Gastroesophageal sphincter (tissue), 4 donors: ENCODE data around the gene VWA5B2. TPM values are rescaled to one million over a fixed set of nuclear protein-coding genes. Genes with fewer than 3 reads are reported as not detected.

Experiments used
- ATAC-seq: fragments of 150-250 bp; one replicate; pipeline ENCODE4 v1.9.1; 2016; ENCODE audit warnings: mild to moderate bottlenecking, moderate library complexity
- H3K27ac ChIP-seq, 4 donors: fragments of 200-600 bp; sonication (generic) in 3 of 4; 1 replicate in 3 of 4; 2 replicates in 1 of 4; pipeline ENCODE4 v1.5.1; 2016 to 2019
- H3K27me3 ChIP-seq: fragments of 200-600 bp; sonication (generic); one replicate; pipeline ENCODE4 v1.5.1; 2019
- H3K36me3 ChIP-seq, 2 donors: fragments of 200-600 bp; sonication (generic); one replicate each; pipeline ENCODE4 v1.5.1; 2019; ENCODE audit warnings: control low read depth in 1 of 2
- H3K4me1 ChIP-seq, 3 donors: fragments of 200-600 bp; sonication (generic); 1 replicate in 2 of 3; 2 replicates in 1 of 3; pipeline ENCODE4 v1.5.1; 2016 to 2019; ENCODE audit warnings: control low read depth in 2 of 3
- H3K4me3 ChIP-seq, 2 donors: fragments of 200-600 bp; sonication (generic); one replicate each; pipeline ENCODE4 v1.5.1; 2019; ENCODE audit warnings: mild to moderate bottlenecking in 1 of 2, moderate library complexity in 1 of 2
- H3K9me3 ChIP-seq, 3 donors: fragments of 200-600 bp; sonication (generic); one replicate each; pipeline ENCODE4 v1.5.1; 2017 to 2019; ENCODE audit warnings: control low read depth in 2 of 3
- EP300 ChIP-seq: sonication (generic); formaldehyde crosslinking; IDR thresholded peaks from one replicate; pipeline ENCODE4 v1.6.1; 2017; ENCODE audit warnings: antibody characterized with exemption, mild to moderate bottlenecking
- POLR2A ChIP-seq, 2 donors: fragments of 450-650 bp; IDR thresholded peaks; one replicate each; pipeline ENCODE4 v1.6.1; 2017; ENCODE audit warnings: antibody characterized with exemption in 2 of 2, mild to moderate bottlenecking in 2 of 2, moderate library complexity in 1 of 2
- POLR2AphosphoS5 ChIP-seq: sonication (generic); formaldehyde crosslinking; IDR thresholded peaks from one replicate; pipeline ENCODE4 v1.6.1; 2017; ENCODE audit warnings: antibody characterized with exemption
- WGBS, 2 donors: methylation state at CpG; one replicate each; pipeline ENCODE4 v1.1.5; 2018; ENCODE audit warnings: low coverage in 1 of 2; 5-methylcytosine and 5-hydroxymethylcytosine counted together
- total RNA-seq, 4 donors: library from RNA; depleted of rRNA; stranded (reverse); fragments of >200 nt; gene quantifications; one replicate each; pipeline ENCODE4 v1.1.0, GENCODE V29; 2016
- TF ChIP-seq, protein P1 (sequence below), 4 experiments: fragments of 200-600 bp in 2 of 4; fragments of 450-650 bp in 2 of 4; sonication (generic) in 1 of 4; IDR thresholded peaks; one replicate each; pipeline ENCODE4 v1.5.1; 2017 to 2019; ENCODE audit warnings: antibody characterized with exemption in 4 of 4, mild to moderate bottlenecking in 2 of 4, moderate library complexity in 2 of 4

The VWA5B2 gene
- total RNA-seq, 4 donors from 2014 or later: 0.10 to 0.54 TPM; not detected in 2

GRCh38 chr3:184257083-184257915 lies 27.9 kb downstream of the VWA5B2 start:
- Histone ChIP-seq H3K27me3 (peaks cover 54% of the 10 kb centered on the region), H3K36me3 (peaks cover 0 to 11% of the 10 kb centered on the region in 2 donors), H3K27ac (no peak overlapping the region), H3K4me3 (no peak overlapping the region), H3K4me1 (peaks cover 0 to 31% (median 20%) of the 10 kb centered on the region in 3 donors), H3K9me3 (no peaks in the 10 kb centered on the region)
- TF ChIP-seq, protein P1, sequence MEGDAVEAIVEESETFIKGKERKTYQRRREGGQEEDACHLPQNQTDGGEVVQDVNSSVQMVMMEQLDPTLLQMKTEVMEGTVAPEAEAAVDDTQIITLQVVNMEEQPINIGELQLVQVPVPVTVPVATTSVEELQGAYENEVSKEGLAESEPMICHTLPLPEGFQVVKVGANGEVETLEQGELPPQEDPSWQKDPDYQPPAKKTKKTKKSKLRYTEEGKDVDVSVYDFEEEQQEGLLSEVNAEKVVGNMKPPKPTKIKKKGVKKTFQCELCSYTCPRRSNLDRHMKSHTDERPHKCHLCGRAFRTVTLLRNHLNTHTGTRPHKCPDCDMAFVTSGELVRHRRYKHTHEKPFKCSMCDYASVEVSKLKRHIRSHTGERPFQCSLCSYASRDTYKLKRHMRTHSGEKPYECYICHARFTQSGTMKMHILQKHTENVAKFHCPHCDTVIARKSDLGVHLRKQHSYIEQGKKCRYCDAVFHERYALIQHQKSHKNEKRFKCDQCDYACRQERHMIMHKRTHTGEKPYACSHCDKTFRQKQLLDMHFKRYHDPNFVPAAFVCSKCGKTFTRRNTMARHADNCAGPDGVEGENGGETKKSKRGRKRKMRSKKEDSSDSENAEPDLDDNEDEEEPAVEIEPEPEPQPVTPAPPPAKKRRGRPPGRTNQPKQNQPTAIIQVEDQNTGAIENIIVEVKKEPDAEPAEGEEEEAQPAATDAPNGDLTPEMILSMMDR (IDR thresholded peaks at IDR 0.05): no peak
- no peak for TF ChIP-seq EP300
- 88 to 89% methylated on average over 11 to 13 of the region's 23 CpGs for WGBS, 2 donors
- no peak for ATAC-seq

GRCh38 chr3:184258926-184259325 lies 29.5 kb downstream of the VWA5B2 start:
- TF ChIP-seq EP300: no peak
- TF ChIP-seq, protein P1 (IDR thresholded peaks at IDR 0.05): no peak
- no peak for TF ChIP-seq POLR2A (IDR thresholded peaks at IDR 0.05)
- TF ChIP-seq POLR2AphosphoS5: no peak
- no peak for ATAC-seq
- WGBS, 2 donors: 82% methylated on average over 3 of the region's 5 CpGs; no CpG with 5 or more reads in 1 of the 2 donors
- Histone ChIP-seq H3K27me3 (peaks cover 70% of the 10 kb centered on the region), H3K4me1 (peaks cover 0 to 36% (median 21%) of the 10 kb centered on the region in 3 donors), H3K36me3 (peaks cover 0 to 11% of the 10 kb centered on the region in 2 donors), H3K9me3 (no peaks in the 10 kb centered on the region), H3K4me3 (no peak overlapping the region), H3K27ac (no peak overlapping the region)

- peak; percentile 4 for ATAC-seq
- Histone ChIP-seq H3K27me3 (peaks cover 75% of the 10 kb centered on the region), H3K36me3 (peaks cover 0 to 11% of the 10 kb centered on the region in 2 donors), H3K9me3 (no peaks in the 10 kb centered on the region), H3K4me3 (peak overlapping the region in 1 of 2 donors; percentile 52), H3K4me1 (peaks cover 0 to 36% (median 21%) of the 10 kb centered on the region in 3 donors), H3K27ac (no peak overlapping the region)
- no peak for TF ChIP-seq POLR2AphosphoS5
- TF ChIP-seq POLR2A (IDR thresholded peaks at IDR 0.05): no peak
- TF ChIP-seq, protein P1 (IDR thresholded peaks at IDR 0.05): no peak
- no peak for TF ChIP-seq EP300
- WGBS, 2 donors: 32% methylated on average over 3 of the region's 28 CpGs; no CpG with 5 or more reads in 1 of the 2 donors
Observed at GRCh38 chr3:184259396-184259877, 30.1 kb downstream of the VWA5B2 start.

- WGBS, 2 donors: 0 to 1% methylated on average over 2 to 13 of the region's 91 CpGs
- Histone ChIP-seq H3K27me3 (peaks cover 82% of the 10 kb centered on the region), H3K4me3 (peak overlapping the region in 1 of 2 donors; percentile 52), H3K36me3 (peaks cover 0 to 11% of the 10 kb centered on the region in 2 donors), H3K27ac (no peak overlapping the region), H3K4me1 (peaks cover 0 to 36% (median 21%) of the 10 kb centered on the region in 3 donors), H3K9me3 (no peaks in the 10 kb centered on the region)
- TF ChIP-seq EP300: no peak
- ATAC-seq: peak; percentile 76
Observed at GRCh38 chr3:184259878-184260723, 30.7 kb downstream of the VWA5B2 start.

DNA sequence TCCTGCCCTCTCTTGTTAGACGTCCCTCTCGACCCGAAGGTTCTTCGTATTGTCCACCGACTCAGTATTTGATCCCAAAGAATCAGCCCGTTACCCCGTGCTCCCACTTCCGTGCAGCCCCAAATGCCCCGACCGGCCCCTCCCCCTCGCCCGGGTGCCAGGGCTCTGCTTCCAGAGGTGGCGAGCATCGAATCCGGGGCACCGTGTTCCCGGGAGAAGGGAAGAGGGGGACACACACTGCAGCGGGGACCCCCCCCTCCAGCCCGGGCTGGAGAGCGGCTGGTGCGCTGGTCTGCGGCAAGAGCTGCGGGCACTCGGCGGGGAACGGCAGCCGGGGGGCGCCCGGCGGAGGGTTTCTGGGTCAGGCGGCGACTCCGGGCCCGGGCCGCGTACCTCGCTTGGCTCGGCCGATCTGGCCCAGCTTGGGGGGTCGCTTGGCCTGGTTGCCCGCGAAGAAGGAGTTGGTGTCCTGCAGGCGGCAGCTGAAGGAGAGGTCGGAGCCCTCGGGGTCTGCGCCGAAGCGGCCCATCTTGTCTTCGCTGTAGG lies 31.4 kb downstream of the VWA5B2 start:
- Histone ChIP-seq H3K4me1 (peaks cover 0 to 36% (median 21%) of the 10 kb centered on the region in 3 donors), H3K27me3 (peaks cover 89% of the 10 kb centered on the region), H3K9me3 (no peaks in the 10 kb centered on the region), H3K4me3 (peak overlapping the region in 1 of 2 donors; percentile 52), H3K27ac (no peak overlapping the region), H3K36me3 (peaks cover 0 to 11% of the 10 kb centered on the region in 2 donors)
- WGBS, 2 donors: no CpG with 5 or more reads among the region's 49 CpGs
- no peak for TF ChIP-seq POLR2AphosphoS5
- no peak for TF ChIP-seq EP300
- TF ChIP-seq, protein P1 (IDR thresholded peaks at IDR 0.05): no peak
- TF ChIP-seq POLR2A (IDR thresholded peaks at IDR 0.05): no peak
- ATAC-seq: no peak
